Measurements from ENCODE around the gene OR51V1. TPM values are rescaled to one million over a fixed set of nuclear protein-coding genes. Genes with fewer than 3 reads are reported as not detected.

OR51V1 gene
- total and polyA plus RNA-seq, 3 donors from 2014 or later: not detected

DNA sequence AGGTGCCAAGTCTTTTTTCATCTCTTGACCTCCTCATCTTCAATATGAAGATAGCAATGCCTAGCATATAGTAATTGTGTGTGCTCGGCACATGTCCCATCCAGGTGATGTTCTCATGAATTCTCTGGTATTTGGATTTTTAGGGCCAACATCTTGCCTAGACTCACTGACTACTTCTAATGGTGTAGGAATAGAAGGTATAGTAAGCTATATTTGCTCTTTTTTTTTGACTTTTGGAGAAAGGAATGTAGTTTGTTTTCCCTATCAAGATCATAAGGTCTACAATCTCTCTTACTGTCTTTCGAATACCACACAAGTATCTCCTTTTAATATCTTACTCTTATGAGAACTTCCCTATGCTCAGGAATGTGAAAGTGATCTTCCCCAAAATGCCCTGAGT lies 30.6 kb upstream of the OR51V1 start:
- H3K27me3 ChIP-seq: no peaks in the 10 kb centered on the region
- intact Hi-C loops (cut with DNase I; ENCODE audit: low total_unique reads): no loop called here
- H3K27ac ChIP-seq: no peak overlapping the region
- no peak overlapping the region for H3K4me3 ChIP-seq
- H3K36me3 ChIP-seq (ENCODE audit: low read depth, missing control alignments): no peaks in the 10 kb centered on the region
- DNase-seq: no peak
- H3K4me1 ChIP-seq: no peaks in the 10 kb centered on the region
- H3K9me3 ChIP-seq: no peaks in the 10 kb centered on the region
- TF ChIP-seq, protein P1, sequence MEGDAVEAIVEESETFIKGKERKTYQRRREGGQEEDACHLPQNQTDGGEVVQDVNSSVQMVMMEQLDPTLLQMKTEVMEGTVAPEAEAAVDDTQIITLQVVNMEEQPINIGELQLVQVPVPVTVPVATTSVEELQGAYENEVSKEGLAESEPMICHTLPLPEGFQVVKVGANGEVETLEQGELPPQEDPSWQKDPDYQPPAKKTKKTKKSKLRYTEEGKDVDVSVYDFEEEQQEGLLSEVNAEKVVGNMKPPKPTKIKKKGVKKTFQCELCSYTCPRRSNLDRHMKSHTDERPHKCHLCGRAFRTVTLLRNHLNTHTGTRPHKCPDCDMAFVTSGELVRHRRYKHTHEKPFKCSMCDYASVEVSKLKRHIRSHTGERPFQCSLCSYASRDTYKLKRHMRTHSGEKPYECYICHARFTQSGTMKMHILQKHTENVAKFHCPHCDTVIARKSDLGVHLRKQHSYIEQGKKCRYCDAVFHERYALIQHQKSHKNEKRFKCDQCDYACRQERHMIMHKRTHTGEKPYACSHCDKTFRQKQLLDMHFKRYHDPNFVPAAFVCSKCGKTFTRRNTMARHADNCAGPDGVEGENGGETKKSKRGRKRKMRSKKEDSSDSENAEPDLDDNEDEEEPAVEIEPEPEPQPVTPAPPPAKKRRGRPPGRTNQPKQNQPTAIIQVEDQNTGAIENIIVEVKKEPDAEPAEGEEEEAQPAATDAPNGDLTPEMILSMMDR (IDR thresholded peaks at IDR 0.05): no peak
- TF ChIP-seq POLR2A (IDR thresholded peaks at IDR 0.05): no peak
- 87 to 89% methylated on average over 2 of the region's 2 CpGs for whole genome bisulfite sequencing, 2 donors

GRCh38 chr11:5230266-5230665 lies 29.8 kb upstream of the OR51V1 start:
- WGBS, 2 donors: 98 to 100% methylated on average over 1 of the region's 1 CpG
- Histone ChIP-seq H3K27me3 (no peaks in the 10 kb centered on the region), H3K27ac (no peak overlapping the region), H3K4me1 (no peaks in the 10 kb centered on the region), H3K4me3 (no peak overlapping the region), H3K36me3 (ENCODE audit: low read depth, missing control alignments) (no peaks in the 10 kb centered on the region), H3K9me3 (no peaks in the 10 kb centered on the region)
- DNase-seq: no peak
- intact Hi-C loops (cut with DNase I; ENCODE audit: low total_unique reads): no loop called here
- TF ChIP-seq POLR2A (IDR thresholded peaks at IDR 0.05): no peak
- TF ChIP-seq, protein P1 (IDR thresholded peaks at IDR 0.05): no peak

DNA sequence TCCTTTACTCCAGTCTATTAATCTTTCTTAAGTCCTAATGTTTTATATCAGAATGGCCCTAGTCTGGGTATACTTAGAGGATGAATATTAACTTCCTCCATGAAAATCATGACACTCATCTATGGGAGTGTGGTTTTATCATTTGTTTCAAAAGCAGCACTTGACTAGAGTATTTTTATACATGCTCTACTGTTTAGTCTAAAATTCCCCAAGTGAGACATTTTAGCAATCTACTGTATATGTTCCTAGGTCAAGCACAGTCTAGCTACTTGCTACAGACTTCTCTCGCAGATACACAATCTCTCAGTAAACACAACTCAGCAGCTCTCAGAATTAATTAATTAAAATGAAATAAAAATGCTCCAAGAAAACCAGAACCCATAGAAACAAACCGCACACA lies 29.3 kb upstream of the OR51V1 start:
- TF ChIP-seq POLR2A (IDR thresholded peaks at IDR 0.05): no peak
- TF ChIP-seq, protein P1 (IDR thresholded peaks at IDR 0.05): no peak
- no peak for DNase-seq
- Histone ChIP-seq H3K27me3 (no peaks in the 10 kb centered on the region), H3K4me3 (no peak overlapping the region), H3K9me3 (no peaks in the 10 kb centered on the region), H3K27ac (no peak overlapping the region), H3K36me3 (ENCODE audit: low read depth, missing control alignments) (no peaks in the 10 kb centered on the region), H3K4me1 (no peaks in the 10 kb centered on the region)
- intact Hi-C loops (cut with DNase I; ENCODE audit: low total_unique reads): no loop called here
- WGBS, 2 donors: 92 to 96% methylated on average over 2 of the region's 2 CpGs

DNA sequence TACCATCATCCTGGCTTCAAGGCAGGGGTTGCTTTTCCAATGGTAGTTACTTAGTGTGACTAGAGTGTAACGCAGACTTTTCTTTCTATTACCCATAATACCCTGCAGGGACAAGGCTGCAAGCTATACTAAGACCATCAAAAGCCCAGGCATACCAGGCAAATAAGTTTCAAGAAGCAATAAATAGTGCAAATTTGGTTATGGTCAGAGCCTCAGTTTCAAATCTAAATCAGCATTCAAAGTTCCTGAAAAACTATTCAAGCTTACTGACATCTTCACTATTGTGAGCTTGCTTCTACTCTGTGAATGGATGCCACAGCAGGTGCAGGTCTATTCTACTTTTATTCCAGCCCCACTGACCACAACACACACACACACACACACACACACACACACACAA lies 28.9 kb upstream of the OR51V1 start:
- Histone ChIP-seq H3K4me3 (no peak overlapping the region), H3K27ac (no peak overlapping the region), H3K27me3 (no peaks in the 10 kb centered on the region), H3K36me3 (ENCODE audit: low read depth, missing control alignments) (no peaks in the 10 kb centered on the region), H3K4me1 (no peaks in the 10 kb centered on the region), H3K9me3 (no peaks in the 10 kb centered on the region)
- no peak for DNase-seq
- 100% methylated on average over 1 of the region's 1 CpG for WGBS, 2 donors
- intact Hi-C loops (cut with DNase I; ENCODE audit: low total_unique reads): no loop called here
- no peak for TF ChIP-seq POLR2A (IDR thresholded peaks at IDR 0.05)
- TF ChIP-seq, protein P1 (IDR thresholded peaks at IDR 0.05): no peak

DNA sequence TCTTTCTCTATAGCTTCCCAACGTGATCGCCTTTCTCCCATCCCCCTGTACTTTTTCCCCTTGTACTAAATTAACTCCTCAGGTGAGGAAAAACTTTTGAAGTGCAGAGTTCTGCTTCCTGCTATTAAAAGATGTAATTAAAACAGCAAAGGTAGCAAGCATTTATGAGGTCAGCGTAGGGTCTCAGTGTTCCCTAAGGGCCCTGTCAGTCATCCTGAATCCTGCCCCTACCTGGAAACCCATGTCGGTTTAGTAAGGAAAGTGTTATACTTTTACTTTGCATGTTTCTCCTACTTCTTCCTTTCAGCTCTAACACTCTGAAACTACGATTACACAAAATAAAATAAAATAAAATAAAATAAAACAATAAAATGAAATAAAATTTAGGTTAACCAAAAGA lies 27.6 kb upstream of the OR51V1 start:
- no peaks in the 10 kb centered on the region for H3K27me3 ChIP-seq
- intact Hi-C loops (cut with DNase I; ENCODE audit: low total_unique reads): no loop called here
- H3K36me3 ChIP-seq (ENCODE audit: low read depth, missing control alignments): no peaks in the 10 kb centered on the region
- H3K27ac ChIP-seq: no peak overlapping the region
- H3K9me3 ChIP-seq: no peaks in the 10 kb centered on the region
- DNase-seq: no peak
- H3K4me3 ChIP-seq: no peak overlapping the region
- no peaks in the 10 kb centered on the region for H3K4me1 ChIP-seq
- 73 to 77% methylated on average over 5 of the region's 5 CpGs for WGBS, 2 donors
- TF ChIP-seq, protein P1 (IDR thresholded peaks at IDR 0.05): no peak
- no peak for TF ChIP-seq POLR2A (IDR thresholded peaks at IDR 0.05)

All from testis (tissue), 3 donors.